ENCODE results near the gene GPR156.
"Not testable (repeated sequence)": the region's sequence is repeated elsewhere in the genome, so short reads cannot be mapped to it uniquely, and the experiment has no call there.

Gene GPR156

DNA sequence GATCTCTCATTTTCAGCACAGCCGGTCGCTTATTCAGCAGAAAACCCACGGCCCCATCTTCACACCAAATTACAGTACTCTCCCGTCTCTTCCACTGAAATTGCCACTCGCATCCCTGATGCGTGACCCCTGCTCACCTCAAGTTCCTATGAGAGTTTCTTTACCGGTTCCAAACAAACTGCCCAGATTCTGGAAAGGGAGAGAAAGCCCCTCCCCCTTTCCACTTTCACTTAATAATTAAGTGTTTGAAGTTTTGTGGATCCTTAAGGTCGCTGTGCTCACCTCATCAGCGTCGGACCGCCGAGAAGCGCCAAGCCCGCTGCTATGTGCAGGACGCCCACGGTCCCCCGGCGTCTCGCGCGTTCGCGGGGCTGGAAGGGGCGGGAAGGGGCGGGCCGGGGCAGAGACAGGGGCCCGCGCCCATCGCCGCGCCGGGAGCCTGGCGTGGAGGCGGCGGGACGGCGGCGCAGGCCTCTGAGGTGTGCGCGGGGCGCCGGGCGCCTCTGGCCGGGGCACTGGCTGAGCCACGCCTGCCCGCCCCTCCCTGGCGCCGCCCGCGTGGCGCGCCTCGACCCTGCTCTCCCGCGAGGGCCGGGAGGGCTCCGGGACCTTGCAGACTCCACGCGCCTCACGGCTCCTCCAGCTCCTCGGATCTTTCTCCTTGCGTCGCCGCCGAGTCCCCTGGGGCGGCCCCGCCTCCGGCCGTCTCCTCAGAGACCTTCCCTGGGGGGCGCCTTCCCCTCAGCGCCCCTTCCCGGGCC, at the start of gene GPR156:
Gene GPR156 (minus strand): TSS at position 476 of the 761 bp plus-strand sequence. CDS start 41,124 bp downstream, outside the sequence.
- no peak for DNase-seq

DNA sequence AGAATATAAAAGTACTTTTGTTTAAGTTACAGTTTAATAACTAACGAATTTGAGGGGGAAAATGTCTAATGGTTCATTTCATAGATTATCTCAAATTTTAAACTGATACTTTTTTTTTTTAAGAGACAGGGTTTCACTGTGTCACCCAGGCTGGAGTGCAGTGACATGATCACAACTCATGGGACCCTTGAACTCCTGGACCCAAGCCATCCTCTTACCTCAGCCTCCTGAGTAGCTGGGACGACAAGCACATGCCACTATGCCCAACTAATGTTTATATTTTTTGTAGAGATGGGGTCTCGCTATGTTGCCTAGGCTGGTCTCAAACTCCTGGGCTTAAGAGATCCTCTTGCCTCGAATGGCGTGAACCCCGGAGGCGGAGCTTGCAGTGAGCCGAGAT, 47.6 kb upstream of the GPR156 start:
- DNase-seq: no peak

DNA sequence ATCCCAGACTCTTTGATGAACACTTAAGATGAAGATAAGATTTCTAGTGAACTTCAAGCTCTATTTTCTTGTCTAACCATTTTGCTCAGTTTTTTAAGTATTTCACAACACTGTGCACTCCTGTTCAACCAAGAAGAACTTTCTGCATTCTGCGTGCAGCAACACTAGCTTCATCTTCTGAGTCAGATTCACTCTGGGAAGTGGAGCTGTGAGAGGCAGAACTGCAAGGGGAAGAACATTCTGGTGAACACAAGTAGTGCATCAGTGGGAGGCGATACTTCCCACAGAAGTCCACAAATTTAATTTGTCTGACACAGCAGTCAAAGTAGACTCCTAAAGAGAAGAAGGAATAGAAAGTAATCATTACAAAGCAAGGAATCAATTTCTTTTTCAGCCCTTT, 46.1 kb upstream of the GPR156 start:
- no peak for DNase-seq

DNA sequence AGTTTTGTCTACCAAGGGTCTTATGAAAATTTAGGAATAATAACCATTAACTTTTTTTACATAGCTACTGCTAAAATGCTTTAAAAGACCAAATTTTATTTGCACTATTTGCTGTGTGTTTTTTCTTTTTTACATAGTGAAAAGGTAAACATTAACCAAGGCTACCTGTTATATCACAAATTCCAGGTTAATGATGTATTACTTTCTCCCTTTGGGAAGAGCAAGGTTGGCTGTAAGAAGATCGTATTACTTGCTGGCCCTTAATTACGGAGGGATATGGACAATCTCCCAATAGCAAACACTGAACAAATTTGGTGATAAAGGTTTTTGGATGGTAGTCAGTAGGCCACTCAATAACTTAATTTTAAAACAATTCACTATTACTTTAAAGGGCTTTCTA, 41.8 kb upstream of the GPR156 start:
- DNase-seq: no peak

DNA sequence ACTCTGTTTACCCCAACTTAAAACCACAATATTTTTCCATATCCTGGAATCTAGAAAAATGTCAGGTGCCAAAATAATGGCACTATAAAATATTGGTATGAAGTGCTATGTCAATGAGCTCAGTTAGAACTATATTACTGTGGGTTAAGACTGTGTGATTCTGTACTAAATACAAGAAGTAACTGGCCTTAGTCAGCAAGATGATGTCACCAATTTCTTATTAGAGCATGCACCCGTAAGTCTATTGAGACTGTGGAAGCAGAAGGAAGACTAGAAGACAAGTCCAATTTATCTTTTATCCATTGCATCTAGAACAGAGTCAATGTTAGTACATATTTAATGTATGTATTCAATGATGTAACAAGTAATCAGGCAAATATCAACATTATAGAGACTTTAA, 39.2 kb upstream of the GPR156 start:
- DNase-seq: no peak

DNA sequence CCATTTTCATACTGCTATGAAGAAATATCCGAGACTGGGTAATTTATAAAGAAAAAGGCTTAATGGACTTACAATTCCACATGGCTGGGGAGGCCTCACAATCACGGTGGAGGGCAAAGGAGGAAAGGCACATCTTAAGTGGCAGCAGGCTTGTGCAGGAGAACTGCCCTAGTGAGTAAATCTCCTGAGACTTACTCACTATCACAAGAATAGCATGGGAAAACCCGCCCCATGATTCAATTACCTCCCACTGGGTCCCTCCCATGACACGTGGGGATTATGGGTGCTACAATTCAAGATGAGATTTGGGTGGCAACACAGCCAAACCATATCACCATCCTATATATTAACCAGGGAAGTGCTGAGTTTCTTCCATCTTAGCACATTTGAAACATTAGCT, 38.7 kb upstream of the GPR156 start:
- not testable (repeated sequence) for DNase-seq

DNA sequence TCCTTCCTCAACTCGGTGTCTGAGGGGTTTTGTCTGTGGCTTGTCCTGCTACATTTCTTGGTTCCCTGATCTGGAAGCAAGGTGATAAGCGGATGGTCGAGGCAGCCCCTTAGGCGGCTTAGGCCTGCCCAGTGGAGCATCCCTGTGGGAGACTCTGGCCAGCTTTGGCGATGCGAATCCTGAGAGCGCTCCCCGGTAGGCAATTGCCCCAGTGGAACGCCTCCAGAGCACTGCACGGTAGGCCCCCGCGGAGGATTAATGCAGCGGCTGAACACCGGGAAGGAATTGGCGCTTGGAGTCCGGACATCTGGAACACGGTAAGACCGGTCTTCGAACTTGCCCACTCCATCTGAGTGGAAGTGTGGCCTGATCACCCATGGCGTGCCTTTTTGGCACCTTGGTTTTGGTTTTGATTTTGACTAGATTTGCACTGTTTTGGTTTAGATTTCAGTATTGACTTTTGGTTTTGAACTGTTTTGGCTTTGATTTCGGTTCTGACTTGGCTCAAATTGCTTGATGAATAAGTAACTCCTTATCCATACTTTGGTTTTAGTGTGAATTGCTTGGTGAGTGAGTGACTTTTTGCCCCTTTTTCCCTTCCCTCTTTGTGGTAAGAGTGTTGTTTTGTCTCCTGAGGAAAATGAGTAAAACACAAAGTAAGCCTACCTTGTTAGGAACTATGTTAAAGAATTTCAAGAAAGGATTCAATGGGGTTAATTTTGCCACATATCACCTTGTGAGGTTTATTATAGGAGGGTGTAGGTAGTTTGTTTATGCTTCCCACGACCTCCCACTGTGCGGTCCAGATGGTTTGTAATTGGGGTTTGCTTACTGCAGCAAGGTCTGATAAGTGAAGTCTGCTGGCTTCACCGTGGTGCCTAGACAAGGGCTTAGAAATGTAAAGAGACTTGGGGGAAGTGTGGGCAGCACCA, 27.1 kb upstream of the GPR156 start:
- no peak for DNase-seq

DNA sequence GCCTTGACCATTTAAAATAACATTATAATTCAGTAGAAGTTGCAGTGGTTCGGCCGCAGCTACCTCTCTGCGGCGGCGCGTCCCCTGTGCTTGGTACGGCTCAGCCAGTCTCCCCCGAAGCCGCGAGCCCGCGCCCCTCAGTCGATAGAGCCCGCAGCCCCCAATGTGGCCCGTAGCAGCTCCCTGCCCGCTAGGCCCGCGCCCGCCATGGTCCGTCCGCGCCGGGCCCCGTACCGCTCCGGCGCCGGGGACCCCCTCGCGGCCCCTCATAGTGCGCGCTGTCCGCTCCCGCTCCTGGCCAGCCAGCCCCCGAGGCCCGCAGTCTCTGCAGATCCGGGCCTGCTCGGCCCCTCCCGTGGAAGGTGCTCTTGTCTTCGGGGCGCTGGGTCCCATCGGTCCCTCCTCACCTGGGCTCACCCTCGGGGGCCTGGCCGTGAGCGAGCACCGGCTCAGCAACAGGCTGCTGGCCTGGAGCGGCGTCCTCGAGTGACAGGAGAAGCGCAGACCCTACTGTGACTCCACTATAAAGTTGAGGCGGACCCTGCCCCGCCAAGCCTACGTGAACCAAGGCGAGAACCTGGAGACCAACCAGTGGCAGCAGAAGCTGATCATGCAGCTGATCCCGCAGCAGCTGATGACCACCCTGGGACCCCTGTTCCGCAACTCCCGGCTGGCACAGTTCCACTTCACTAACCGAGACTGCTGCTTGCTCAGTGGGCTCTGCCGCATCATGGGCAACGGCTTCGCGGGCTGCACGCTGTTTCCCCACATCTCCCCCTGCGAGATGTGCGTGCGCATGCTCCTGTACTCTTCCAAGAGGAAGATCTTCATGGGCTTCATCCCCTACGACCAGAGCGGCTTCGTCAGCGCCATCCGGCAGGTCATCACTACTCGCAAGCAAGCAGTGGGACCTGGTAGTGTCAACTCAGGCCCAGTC, 21.8 kb upstream of the GPR156 start:
- DNase-seq: no peak

DNA sequence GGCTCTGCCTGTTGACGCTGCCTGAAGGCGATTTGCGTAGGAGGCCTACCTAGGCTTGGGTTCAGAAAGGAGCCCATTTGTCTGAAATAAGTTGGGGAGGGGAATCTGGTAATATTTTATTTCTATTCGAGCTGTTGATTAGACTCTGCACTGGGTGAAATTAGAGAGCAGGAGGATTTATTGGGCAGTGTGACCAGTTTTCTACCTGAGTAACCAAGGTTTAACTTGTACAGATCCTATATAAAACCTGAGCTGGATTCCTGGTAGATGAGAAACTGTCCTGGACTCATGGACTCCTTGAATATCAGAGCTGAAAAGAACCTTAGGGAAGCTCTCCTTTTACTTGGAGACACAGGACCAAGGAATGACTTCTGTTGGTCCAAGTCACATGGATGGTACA, 19.6 kb upstream of the GPR156 start:
- DNase-seq: no peak

DNA sequence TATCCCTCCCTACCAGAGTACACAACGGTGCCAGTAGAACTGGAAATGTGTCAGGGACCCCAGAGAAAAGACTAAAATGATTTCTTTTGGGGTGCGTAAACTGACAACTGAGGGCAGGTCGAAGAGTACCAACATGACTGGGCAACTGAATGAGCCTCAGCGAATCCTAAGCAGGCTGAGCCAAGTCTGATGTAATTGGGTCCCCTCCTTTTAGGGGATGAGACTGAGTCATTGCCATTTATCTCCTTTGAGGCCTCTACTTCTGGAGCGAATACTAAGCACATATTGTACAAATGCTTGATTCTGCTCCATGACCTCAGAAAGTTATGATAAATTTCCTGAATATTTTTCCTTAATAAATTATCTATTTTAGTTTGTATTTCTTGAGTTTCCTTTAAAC, 17.3 kb upstream of the GPR156 start:
- DNase-seq: no peak

DNA sequence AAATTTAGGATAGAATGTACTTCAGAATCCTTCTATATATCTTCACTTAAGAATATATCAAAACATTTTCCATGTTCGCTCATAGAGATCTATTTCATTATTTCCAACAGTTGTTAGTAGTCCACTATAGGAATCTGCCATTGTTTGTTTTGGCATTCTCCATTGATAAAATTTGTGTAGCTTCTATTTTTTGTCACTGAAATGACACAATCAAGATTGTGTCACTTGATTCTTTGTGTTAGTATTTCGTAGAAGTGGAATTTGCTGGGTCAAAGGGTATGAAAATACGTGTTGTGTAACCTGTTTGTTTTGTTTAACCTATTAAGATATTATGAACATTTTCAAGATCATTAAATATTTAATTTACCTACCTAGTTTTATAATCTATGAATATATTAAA, 15.9 kb upstream of the GPR156 start:
- DNase-seq: no peak

DNA sequence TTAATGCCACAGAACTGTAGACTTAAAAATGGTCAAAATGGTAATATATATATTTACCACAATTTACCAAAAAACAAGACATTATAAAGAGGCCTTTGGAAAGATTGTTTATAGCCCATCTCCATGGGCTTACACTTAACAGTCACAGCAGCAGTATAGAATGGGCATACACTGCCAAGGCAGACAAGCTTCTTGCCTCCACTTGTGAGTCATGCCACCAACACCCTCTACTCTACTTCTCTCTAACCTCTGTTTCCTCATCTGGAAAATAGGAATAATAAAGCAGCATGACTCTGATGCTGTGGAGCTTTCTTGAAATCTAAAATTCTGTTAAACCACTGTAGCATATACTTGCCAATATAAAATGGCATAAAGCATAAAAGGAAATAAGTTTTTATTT, 14.4 kb upstream of the GPR156 start:
- DNase-seq: no peak

DNA sequence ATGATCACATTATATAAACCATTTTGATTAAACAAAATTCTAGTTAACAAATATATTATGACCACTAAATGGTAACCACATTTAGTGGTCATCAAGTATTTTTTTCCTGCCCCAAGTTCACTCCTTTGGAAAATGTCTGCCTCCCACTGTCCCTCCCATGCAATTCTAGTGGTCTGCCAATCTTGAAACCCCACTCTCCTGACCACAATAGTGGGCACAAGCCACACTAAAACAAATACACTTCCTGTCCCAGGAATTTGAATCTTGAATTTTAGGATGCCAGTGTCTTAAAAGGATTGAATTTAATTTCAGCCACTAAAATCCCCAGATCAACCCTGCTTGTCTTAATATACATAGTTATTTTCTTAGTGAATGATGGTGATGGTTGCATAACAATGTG, 14.0 kb upstream of the GPR156 start:
- no peak for DNase-seq

DNA sequence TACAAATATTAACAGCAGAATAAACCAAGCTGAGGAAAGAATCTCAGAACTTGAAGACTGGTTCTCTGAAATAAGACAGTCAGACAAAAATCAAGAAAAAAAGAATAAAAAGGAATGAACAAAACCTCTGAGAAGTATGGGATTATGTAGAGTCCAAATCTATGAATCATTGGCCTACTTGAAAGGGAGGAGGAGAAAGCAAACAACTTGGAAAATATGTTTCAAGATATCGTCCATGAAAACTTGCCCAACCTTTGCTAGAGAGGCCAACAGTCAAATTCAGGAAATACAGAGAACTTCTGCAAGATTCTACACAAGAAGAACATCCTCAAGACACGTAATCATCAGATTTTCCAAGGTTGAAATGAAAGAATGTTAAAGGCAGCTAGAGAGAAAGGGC, 6.5 kb upstream of the GPR156 start:
- DNase-seq: not testable (repeated sequence)

DNA sequence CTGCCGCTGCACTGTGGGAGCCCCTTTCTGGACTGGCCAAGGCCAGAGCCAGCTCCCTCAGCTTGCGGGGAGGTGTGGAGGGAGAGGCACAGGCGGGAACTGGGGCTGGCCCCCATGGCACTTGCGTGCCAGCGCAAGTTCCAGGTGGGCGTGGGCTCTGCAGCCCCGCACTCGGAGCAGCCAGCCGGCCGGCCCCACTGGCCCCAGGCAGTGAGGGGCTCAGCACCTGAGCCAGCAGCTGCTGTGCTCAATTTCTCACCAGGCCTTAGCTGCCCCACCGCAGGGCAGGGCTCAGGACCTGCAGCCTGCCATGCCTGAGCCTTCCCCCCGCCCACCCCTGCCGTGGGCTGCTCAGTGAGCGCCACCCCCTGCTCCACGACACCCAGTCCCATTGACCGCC, 4.6 kb upstream of the GPR156 start:
- DNase-seq: no peak

DNA sequence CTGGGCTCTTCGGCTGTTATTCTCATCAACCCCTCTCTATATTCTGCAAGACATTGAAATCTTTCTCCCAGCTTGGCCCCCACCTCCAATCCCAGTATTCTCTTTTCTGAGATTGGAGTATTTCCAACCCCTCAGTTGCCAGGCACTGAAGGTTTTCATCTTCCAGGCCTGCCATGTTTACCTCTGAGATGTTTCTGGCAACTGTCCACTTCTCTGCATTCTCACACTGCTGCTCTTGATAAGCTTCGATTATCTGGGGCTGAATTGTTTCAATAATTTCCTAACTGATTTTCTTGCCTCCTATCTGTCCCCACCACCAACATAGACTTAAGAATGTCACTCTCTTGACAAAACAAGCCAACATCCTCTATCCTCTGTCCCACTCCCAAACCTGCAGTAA, 1.4 kb upstream of the GPR156 start:
- DNase-seq: peak; percentile 8

DNA sequence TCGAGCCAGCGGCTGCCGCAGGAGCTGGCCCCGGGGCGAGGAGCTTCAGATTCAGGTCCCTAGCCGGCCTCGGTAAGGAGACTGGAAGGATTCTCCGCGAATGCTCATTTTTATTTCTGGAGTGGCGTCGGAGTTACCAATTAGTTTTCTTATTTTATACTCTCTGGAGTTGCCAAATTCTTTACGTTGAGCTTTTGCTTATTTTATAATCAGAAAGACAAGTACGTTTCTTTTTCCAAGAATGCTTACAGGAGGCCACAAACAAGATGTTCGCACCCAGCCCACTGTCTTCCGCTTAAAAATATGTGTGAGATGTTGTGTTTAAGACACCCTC, 453 bp upstream of the GPR156 start:
- DNase-seq: no peak

DNA sequence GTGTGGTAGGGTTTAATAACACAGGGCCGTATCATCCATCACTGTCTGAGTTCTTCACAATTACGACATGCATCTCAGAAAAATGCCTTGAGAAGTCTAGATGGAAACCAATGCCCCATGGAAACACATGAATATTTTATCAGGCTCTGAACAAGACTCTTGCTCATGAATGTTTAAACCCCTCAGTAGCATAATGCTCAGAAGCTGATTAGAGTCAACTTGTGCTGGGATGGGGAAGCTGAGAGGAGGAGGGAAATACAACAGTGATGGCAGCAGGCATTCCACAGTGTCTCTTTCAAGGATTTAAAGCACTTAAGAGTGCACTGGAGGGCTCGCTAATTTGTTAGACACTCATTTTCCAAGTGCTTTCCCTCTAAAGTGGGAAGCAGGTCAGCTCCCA, 3.8 kb downstream of the GPR156 start:
- no peak for DNase-seq

DNA sequence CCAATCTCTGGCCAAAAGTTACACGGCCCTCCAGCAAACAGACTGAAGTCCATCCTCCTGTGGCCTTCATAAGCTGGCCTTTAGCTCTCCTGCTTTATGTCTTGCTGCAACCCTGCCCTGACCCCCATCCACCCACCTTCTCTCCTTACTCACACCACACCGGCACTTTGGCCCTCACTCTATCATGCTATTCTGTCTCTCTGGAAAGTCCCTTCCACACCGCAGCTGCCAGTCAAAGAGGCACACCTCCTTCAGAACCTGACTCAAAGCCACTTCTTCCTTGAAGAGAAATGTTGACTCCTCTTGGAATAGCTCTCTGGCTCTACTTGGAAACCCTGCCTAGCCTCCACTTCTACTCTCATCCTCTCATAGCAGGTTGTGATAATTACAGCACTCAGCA, 4.5 kb downstream of the GPR156 start:
- no peak for DNase-seq

DNA sequence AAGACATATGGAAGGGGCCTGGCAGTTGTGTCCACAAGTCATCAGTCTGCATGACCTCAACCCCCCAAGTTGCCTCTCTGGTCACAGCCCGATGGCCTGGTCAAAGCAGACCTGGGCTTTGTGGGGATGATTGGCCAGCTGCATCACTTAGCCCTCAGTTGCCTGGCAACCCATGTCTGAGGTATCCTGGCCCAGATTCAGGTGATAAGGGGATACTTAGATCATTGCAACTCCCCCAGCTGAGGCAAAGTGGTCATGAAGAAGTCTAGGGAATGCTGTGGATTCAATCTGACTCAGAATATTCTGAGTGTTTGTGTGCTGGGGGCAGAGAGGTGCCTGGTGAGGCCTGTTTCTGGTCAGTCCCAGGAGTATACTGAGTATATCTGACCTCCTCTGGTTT, 5.0 kb downstream of the GPR156 start:
- no peak for DNase-seq

DNA sequence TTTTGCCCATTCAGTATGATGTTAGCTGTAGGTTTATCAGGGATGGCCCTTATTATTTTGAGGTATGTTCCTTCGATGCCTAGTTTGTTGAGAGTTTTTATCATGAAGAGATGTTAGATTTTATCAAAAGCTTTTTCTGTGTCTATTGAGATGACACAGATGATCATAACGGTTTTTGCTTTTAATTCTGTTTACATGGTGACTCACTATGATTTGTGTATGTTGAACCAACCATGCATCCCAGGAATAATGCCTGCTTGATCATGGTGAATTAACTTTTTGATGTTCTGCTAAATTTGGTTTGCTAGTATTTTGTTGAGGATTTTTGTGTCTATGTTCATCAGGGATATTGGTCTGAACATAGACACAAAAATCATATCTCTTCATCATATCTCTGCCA, 8.3 kb downstream of the GPR156 start:
- no peak for DNase-seq

DNA sequence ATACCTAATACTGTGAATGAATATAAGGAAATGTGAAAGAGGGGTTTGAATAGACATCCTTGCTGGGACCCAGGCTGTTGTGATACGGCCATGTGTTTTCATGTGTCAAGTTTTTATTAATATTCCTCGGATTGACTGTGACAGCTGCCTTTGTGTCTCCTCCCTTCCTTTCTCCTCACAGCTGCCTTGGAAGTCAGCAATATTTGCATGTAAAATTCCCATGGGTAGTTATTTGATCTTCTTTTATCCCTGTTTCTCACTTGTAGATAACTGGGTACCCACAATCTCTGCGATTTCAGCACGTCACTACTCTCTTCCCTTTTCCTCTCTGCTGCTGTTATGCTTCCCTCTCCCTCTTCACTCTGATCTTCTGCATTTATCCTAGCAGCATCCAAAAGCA, 9.4 kb downstream of the GPR156 start:
- DNase-seq: no peak

DNA sequence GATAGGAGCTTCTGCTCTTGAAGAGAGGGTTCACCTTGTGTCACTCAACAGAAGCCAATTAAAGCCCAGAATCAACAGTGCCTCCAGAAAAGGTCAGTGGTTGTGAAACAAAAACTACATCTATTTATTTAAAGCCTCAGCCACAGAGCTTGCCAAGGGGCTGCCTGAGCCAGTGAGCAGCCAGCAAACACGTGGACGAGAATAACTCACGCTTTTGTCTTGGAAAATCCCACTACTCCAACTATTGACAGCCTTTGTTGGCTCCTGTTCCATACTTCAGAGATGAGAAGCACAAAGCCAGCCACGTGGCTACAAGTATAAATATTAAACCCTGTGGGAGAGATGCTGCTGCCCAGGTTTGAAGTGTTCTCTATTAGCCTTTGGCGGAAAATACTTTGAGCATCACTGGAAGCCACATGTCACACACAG, 10.3 kb downstream of the GPR156 start:
- peak; percentile 94 for DNase-seq
